Caco-2 (cell line): ENCODE results near the gene BRD3OS. TPM values are rescaled to one million over a fixed set of nuclear protein-coding genes. Genes with fewer than 3 reads are reported as not detected.
"Not testable (repeated sequence)": the region's sequence is repeated elsewhere in the genome, so short reads cannot be mapped to it uniquely, and the experiment has no call there.

Experiments
- BruUV-seq: library from RNA; stranded (reverse); fragments of 400-500 nt; replicated peaks from 2 replicates; lab custom pipeline; 2021; lab: Mats Ljungman, UMichigan
- CTCF ChIA-PET: fragments of 300-600 bp; sonication (Branson Sonifier 250); formaldehyde crosslinking; loops from one replicate; lab custom pipeline; 2022; ENCODE audit warnings: antibody characterized with exemption; lab: Charles Lee
- POLR2A ChIA-PET: fragments of 300-600 bp; sonication (Branson Sonifier 250); formaldehyde crosslinking; loops from one replicate; lab custom pipeline; 2022; ENCODE audit warnings: antibody characterized with exemption; lab: Charles Lee
- DNase-seq, 2 experiments: peaks; one replicate each; pipeline versions ENCODE4 v3.0.0 to v3.0.0-alpha.2; 2020 to 2022
- H3K27me3 ChIP-seq: replicated peaks from 2 replicates; pipeline ENCODE4 v1.6.0; 2011; ENCODE audit warnings: low read length; ENCODE audit not compliant: control insufficient read depth, insufficient read depth
- H3K36me3 ChIP-seq: 2 replicates; pipeline ENCODE4 v1.5.1; 2011; ENCODE audit warnings: low read length; ENCODE audit not compliant: control insufficient read depth, insufficient read depth
- H3K4me1 ChIP-seq: fragments of 250-450 bp; sonication (Bioruptor Pico); 2 replicates; pipeline ENCODE4 v1.5.1; 2020; ENCODE audit warnings: mild to moderate bottlenecking
- H3K4me3 ChIP-seq: 2 replicates; pipeline ENCODE4 v1.5.1; 2011; ENCODE audit warnings: low read depth, mild to moderate bottlenecking, control low read depth, low read length
- H3K9me3 ChIP-seq: fragments of 250-450 bp; sonication (Bioruptor Pico); 2 replicates; pipeline ENCODE4 v1.5.1; 2020; ENCODE audit warnings: mild to moderate bottlenecking, moderate library complexity
- H3K27ac Mint-ChIP-seq: one replicate; pipeline ENCODE4 v1.8.0; 2022; ENCODE audit warnings: mixed read lengths; ENCODE audit not compliant: unreplicated experiment
- H3K27me3 Mint-ChIP-seq: one replicate; pipeline ENCODE4 v1.8.0; 2022; ENCODE audit warnings: mixed read lengths; ENCODE audit not compliant: insufficient read depth, unreplicated experiment
- H3K36me3 Mint-ChIP-seq: one replicate; pipeline ENCODE4 v1.8.0; 2022; ENCODE audit warnings: mild to moderate bottlenecking, mixed read lengths; ENCODE audit not compliant: insufficient read depth, unreplicated experiment
- H3K4me1 Mint-ChIP-seq: one replicate; pipeline ENCODE4 v1.8.0; 2022; ENCODE audit warnings: low read depth, mixed read lengths; ENCODE audit not compliant: unreplicated experiment
- H3K4me3 Mint-ChIP-seq: one replicate; pipeline ENCODE4 v1.8.0; 2022; ENCODE audit warnings: mild to moderate bottlenecking, moderate library complexity, mixed read lengths; ENCODE audit not compliant: unreplicated experiment
- H3K9me3 Mint-ChIP-seq: one replicate; pipeline ENCODE4 v1.8.0; 2022; ENCODE audit warnings: mixed read lengths; ENCODE audit not compliant: unreplicated experiment
- intact Hi-C: fragments of 100-400 bp; cut with micrococcal nuclease; formaldehyde crosslinking; loops from one replicate; pipeline ENCODE4 v1.10.0; 2022; ENCODE audit not compliant: unreplicated experiment
- total RNA-seq: library from RNA; stranded (reverse); gene quantifications from 2 replicates; pipeline ENCODE4 v1.2.3, GENCODE V29; 2022
- TF ChIP-seq, protein P1 (sequence below), 2 experiments: fragments of 200-600 bp in 1 of 2; IDR thresholded peaks; 1 replicate in 1 of 2; 2 replicates in 1 of 2; pipeline versions ENCODE4 v1.5.1 to v1.8.0; 2011 to 2022; ENCODE audit warnings: antibody characterized with exemption in 1 of 2, control low read depth in 1 of 2, inconsistent platforms in 1 of 2, low read depth in 1 of 2, low read length in 1 of 2, mild to moderate bottlenecking in 1 of 2, moderate library complexity in 1 of 2; ENCODE audit not compliant: insufficient read depth in 1 of 2, severe bottlenecking in 1 of 2, unreplicated experiment in 1 of 2

The BRD3OS gene
- total RNA-seq, 1 experiment from 2014 or later, result 9.4 TPM

GRCh38 chr9:133986774-133987445 lies 38.4 kb upstream of the BRD3OS start:
- Mint-ChIP-seq H3K4me1 (peaks cover 11% of the 10 kb centered on the region), H3K27me3 (no peaks in the 10 kb centered on the region), H3K27ac (peak overlapping the region; percentile 61), H3K4me3 (no peak overlapping the region), H3K9me3 (no peaks in the 10 kb centered on the region), H3K36me3 (peaks cover 16% of the 10 kb centered on the region)
- no peak for DNase-seq
- ChIA-PET CTCF (no interaction called here), POLR2A (no interaction called here)
- intact Hi-C loops, result no loop called here
- Histone ChIP-seq H3K4me3 (no peak overlapping the region), H3K9me3 (no peaks in the 10 kb centered on the region), H3K27me3 (no peaks in the 10 kb centered on the region), H3K4me1 (peaks cover 10% of the 10 kb centered on the region), H3K36me3 (no peaks in the 10 kb centered on the region)
- TF ChIP-seq, protein P1, sequence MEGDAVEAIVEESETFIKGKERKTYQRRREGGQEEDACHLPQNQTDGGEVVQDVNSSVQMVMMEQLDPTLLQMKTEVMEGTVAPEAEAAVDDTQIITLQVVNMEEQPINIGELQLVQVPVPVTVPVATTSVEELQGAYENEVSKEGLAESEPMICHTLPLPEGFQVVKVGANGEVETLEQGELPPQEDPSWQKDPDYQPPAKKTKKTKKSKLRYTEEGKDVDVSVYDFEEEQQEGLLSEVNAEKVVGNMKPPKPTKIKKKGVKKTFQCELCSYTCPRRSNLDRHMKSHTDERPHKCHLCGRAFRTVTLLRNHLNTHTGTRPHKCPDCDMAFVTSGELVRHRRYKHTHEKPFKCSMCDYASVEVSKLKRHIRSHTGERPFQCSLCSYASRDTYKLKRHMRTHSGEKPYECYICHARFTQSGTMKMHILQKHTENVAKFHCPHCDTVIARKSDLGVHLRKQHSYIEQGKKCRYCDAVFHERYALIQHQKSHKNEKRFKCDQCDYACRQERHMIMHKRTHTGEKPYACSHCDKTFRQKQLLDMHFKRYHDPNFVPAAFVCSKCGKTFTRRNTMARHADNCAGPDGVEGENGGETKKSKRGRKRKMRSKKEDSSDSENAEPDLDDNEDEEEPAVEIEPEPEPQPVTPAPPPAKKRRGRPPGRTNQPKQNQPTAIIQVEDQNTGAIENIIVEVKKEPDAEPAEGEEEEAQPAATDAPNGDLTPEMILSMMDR (IDR thresholded peaks at IDR 0.05; ENCODE audit: insufficient read depth in 1 of 2, low read depth in 1 of 2, low read length in 1 of 2, severe bottlenecking in 1 of 2, unreplicated experiment in 1 of 2), result no peak
- no TSS peak for BruUV-seq

DNA sequence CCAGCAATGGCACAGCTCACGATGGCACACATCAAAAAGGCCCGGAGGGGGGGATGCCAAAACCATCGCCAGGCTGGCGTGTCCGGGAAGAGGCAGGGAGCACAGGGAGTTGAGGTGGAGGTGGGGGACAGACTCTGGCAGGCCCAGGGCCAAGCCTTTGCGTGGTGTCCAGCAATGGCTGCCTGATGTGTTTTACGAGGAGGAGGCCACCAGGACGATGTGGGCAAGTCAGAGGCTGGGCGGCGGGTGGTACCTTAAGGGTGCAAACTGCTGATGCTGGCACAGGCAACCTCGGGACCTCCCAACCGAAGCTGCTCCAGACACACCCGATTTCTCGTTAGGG lies 37.9 kb upstream of the BRD3OS start:
- TF ChIP-seq, protein P1 (IDR thresholded peaks at IDR 0.05; ENCODE audit: insufficient read depth in 1 of 2, low read depth in 1 of 2, low read length in 1 of 2, severe bottlenecking in 1 of 2, unreplicated experiment in 1 of 2), result no peak
- H3K4me1 Mint-ChIP-seq, result peaks cover 11% of the 10 kb centered on the region
- H3K9me3 Mint-ChIP-seq, result no peaks in the 10 kb centered on the region
- H3K36me3 Mint-ChIP-seq, result peaks cover 16% of the 10 kb centered on the region
- Histone ChIP-seq H3K36me3 (no peaks in the 10 kb centered on the region; the same call in 1 of the 2 replicates), H3K4me3 (no peak overlapping the region), H3K27me3 (no peaks in the 10 kb centered on the region), H3K4me1 (peaks cover 10% of the 10 kb centered on the region), H3K9me3 (no peaks in the 10 kb centered on the region)
- peak in 1 of 2 experiments; percentile 19 for DNase-seq
- ChIA-PET CTCF (no interaction called here), POLR2A (no interaction called here)
- BruUV-seq, result no TSS peak
- no peaks in the 10 kb centered on the region for H3K27me3 Mint-ChIP-seq
- no peak overlapping the region for H3K4me3 Mint-ChIP-seq
- intact Hi-C loops, result no loop called here
- peak overlapping the region; percentile 61 for H3K27ac Mint-ChIP-seq

GRCh38 chr9:133987946-133988665 lies 37.2 kb upstream of the BRD3OS start:
- Histone ChIP-seq H3K36me3 (no peaks in the 10 kb centered on the region; the same call in 1 of the 2 replicates), H3K4me3 (no peak overlapping the region), H3K27me3 (no peaks in the 10 kb centered on the region), H3K4me1 (peaks cover 12% of the 10 kb centered on the region), H3K9me3 (no peaks in the 10 kb centered on the region)
- ChIA-PET CTCF (no interaction called here), POLR2A (no interaction called here)
- intact Hi-C loops, result no loop called here
- H3K36me3 Mint-ChIP-seq, result peaks cover 16% of the 10 kb centered on the region
- no peak overlapping the region for H3K4me3 Mint-ChIP-seq
- no peaks in the 10 kb centered on the region for H3K9me3 Mint-ChIP-seq
- BruUV-seq, result no TSS peak
- peak in 1 of 2 experiments; percentile 17 for DNase-seq
- TF ChIP-seq, protein P1 (IDR thresholded peaks at IDR 0.05; ENCODE audit: insufficient read depth in 1 of 2, low read depth in 1 of 2, low read length in 1 of 2, severe bottlenecking in 1 of 2, unreplicated experiment in 1 of 2), result no peak
- no peak overlapping the region for H3K27ac Mint-ChIP-seq
- H3K4me1 Mint-ChIP-seq, result peaks cover 11% of the 10 kb centered on the region
- no peaks in the 10 kb centered on the region for H3K27me3 Mint-ChIP-seq

- H3K9me3 Mint-ChIP-seq, POLR2A ChIA-PET, intact Hi-C loops, H3K4me3 Mint-ChIP-seq, H3K27ac Mint-ChIP-seq, BruUV-seq, CTCF ChIA-PET, H3K9me3 ChIP-seq, H3K27me3 Mint-ChIP-seq, H3K27me3 ChIP-seq, H3K4me3 ChIP-seq, DNase-seq, H3K36me3 ChIP-seq: not testable (repeated sequence)
- peaks cover 11% of the 10 kb centered on the region for H3K4me1 Mint-ChIP-seq
- H3K4me1 ChIP-seq, result peaks cover 19% of the 10 kb centered on the region
- H3K36me3 Mint-ChIP-seq, result peaks cover 16% of the 10 kb centered on the region
Observed at GRCh38 chr9:133988771-133989170, 36.5 kb upstream of the BRD3OS start.
